HEK293 (cell line): ENCODE data around the gene PHACTR2.
"Not testable (repeated sequence)": the region's sequence is repeated elsewhere in the genome, so short reads cannot be mapped to it uniquely, and the experiment has no call there.

ENCODE experiments used
- CTCF ChIA-PET: fragments of 350-600 bp; formaldehyde crosslinking; extraction: SDS; loops from one replicate; lab custom pipeline; 2021; ENCODE audit warnings: antibody characterized with exemption; lab: Yijun Ruan, JAX
- POLR2A ChIA-PET: fragments of 300-600 bp; formaldehyde crosslinking; extraction: SDS; loops from one replicate; lab custom pipeline; 2020; ENCODE audit warnings: antibody characterized with exemption, inconsistent platforms; lab: Yijun Ruan, JAX
- H3K27ac ChIP-seq: fragments of 200-500 bp; sonication (Bioruptor generic); 2 replicates; pipeline ENCODE4 v1.5.1; 2014; ENCODE audit warnings: low read depth, low read length, control low read depth, inconsistent platforms; ENCODE audit errors: extremely low read depth
- H3K36me3 ChIP-seq, 2 experiments: fragments of 200-500 bp in 1 of 2; sonication (Bioruptor generic) in 1 of 2; 1 replicate in 1 of 2; 2 replicates in 1 of 2; pipeline ENCODE4 v1.5.1; 2014 to 2017; ENCODE audit warnings: inconsistent platforms in 2 of 2, low read length in 2 of 2; ENCODE audit not compliant: control insufficient read depth in 2 of 2, insufficient read depth in 1 of 2
- H3K4me1 ChIP-seq: fragments of 200-500 bp; sonication (Bioruptor generic); 2 replicates; pipeline ENCODE4 v1.5.1; 2014; ENCODE audit warnings: mild to moderate bottlenecking, low read length, inconsistent platforms; ENCODE audit not compliant: control insufficient read depth, insufficient read depth
- H3K4me3 ChIP-seq: 2 replicates; pipeline ENCODE4 v1.5.1; 2011; ENCODE audit warnings: low read depth, mild to moderate bottlenecking, control low read depth, low read length, moderate library complexity
- H3K9me3 ChIP-seq: fragments of 200-500 bp; sonication (Bioruptor generic); 2 replicates; pipeline ENCODE4 v1.5.1; 2014; ENCODE audit warnings: low read depth, low read length, inconsistent platforms; ENCODE audit not compliant: control insufficient read depth, insufficient read depth
- BCL11B ChIP-seq: fragments of 450-650 bp; formaldehyde crosslinking; IDR thresholded peaks from 2 replicates; pipeline ENCODE4 v1.5.1; 2016; ENCODE audit warnings: low read depth, missing biosample characterization, missing genetic modification characterization
- SCRT1 ChIP-seq: fragments of 450-650 bp; formaldehyde crosslinking; IDR thresholded peaks from 2 replicates; pipeline ENCODE4 v1.5.1; 2016; ENCODE audit warnings: missing biosample characterization, missing genetic modification characterization, borderline replicate concordance
- TRIM28 ChIP-seq: IDR thresholded peaks from 2 replicates; pipeline ENCODE4 v1.6.1; 2011; ENCODE audit warnings: low read length, control low read depth, borderline replicate concordance
- ZFP3 ChIP-seq: fragments of 450-650 bp; formaldehyde crosslinking; IDR thresholded peaks from 2 replicates; pipeline ENCODE4 v1.5.1; 2016; ENCODE audit warnings: low read depth, missing biosample characterization, missing genetic modification characterization
- ZIC2 ChIP-seq: fragments of 450-650 bp; formaldehyde crosslinking; IDR thresholded peaks from 2 replicates; pipeline ENCODE4 v1.5.1; 2016; ENCODE audit warnings: missing biosample characterization, missing genetic modification characterization
- ZNF146 ChIP-seq: fragments of 450-650 bp; formaldehyde crosslinking; IDR thresholded peaks from 2 replicates; pipeline ENCODE4 v1.5.1; 2016; ENCODE audit warnings: missing biosample characterization, missing genetic modification characterization
- ZNF266 ChIP-seq: fragments of 450-650 bp; formaldehyde crosslinking; IDR thresholded peaks from 2 replicates; pipeline ENCODE4 v1.5.1; 2016; ENCODE audit warnings: missing biosample characterization, missing genetic modification characterization, low read depth
- ZNF335 ChIP-seq: fragments of 450-650 bp; formaldehyde crosslinking; conservative IDR thresholded peaks from 2 replicates; pipeline ENCODE4 v1.5.1; 2016; ENCODE audit warnings: missing biosample characterization, missing genetic modification characterization
- ZNF544 ChIP-seq: fragments of 450-650 bp; formaldehyde crosslinking; IDR thresholded peaks from 2 replicates; pipeline ENCODE4 v1.5.0; 2017; ENCODE audit warnings: missing biosample characterization, missing genetic modification characterization
- ZNF639 ChIP-seq: fragments of 450-650 bp; formaldehyde crosslinking; IDR thresholded peaks from 2 replicates; pipeline ENCODE4 v1.5.1; 2016; ENCODE audit warnings: missing biosample characterization, missing genetic modification characterization
- ZNF645 ChIP-seq: fragments of 450-650 bp; formaldehyde crosslinking; IDR thresholded peaks from 2 replicates; pipeline ENCODE4; 2016; ENCODE audit warnings: missing biosample characterization, missing genetic modification characterization
- ZNF654 ChIP-seq: fragments of 450-650 bp; formaldehyde crosslinking; IDR thresholded peaks from 2 replicates; pipeline ENCODE4 v1.5.1; 2016; ENCODE audit warnings: low read depth, missing biosample characterization, missing genetic modification characterization
- ZNF677 ChIP-seq: fragments of 450-650 bp; IDR thresholded peaks from 2 replicates; pipeline ENCODE4 v1.5.0; 2018; ENCODE audit warnings: missing biosample characterization, mild to moderate bottlenecking, missing genetic modification characterization, moderate library complexity
- ZNF692 ChIP-seq: fragments of 450-650 bp; formaldehyde crosslinking; IDR thresholded peaks from 2 replicates; pipeline ENCODE4 v1.5.1; 2016; ENCODE audit warnings: missing biosample characterization, missing genetic modification characterization
- ZNF785 ChIP-seq: fragments of 450-650 bp; formaldehyde crosslinking; IDR thresholded peaks from 2 replicates; pipeline ENCODE4 v1.5.1; 2016; ENCODE audit warnings: missing biosample characterization, missing genetic modification characterization
- ZNF792 ChIP-seq: fragments of 450-650 bp; formaldehyde crosslinking; IDR thresholded peaks from 2 replicates; pipeline ENCODE4 v1.5.1; 2016; ENCODE audit warnings: missing biosample characterization, missing genetic modification characterization
- ZNF843 ChIP-seq: fragments of 450-650 bp; formaldehyde crosslinking; IDR thresholded peaks from 2 replicates; pipeline ENCODE4 v1.5.1; 2016; ENCODE audit warnings: missing biosample characterization, missing genetic modification characterization

The PHACTR2 gene

GRCh38 chr6:143793280-143793619 lies 115.5 kb downstream of the PHACTR2 start:
- Histone ChIP-seq H3K4me3 (no peak overlapping the region), H3K4me1 (no peaks in the 10 kb centered on the region), H3K27ac (no peak overlapping the region), H3K36me3 (peaks cover 4 to 29% of the 10 kb centered on the region in 2 experiments; a peak in 2 of 3 replicates), H3K9me3 (no peaks in the 10 kb centered on the region)
- TF ChIP-seq SCRT1 (tag by site-specific recombination) (no peak), ZNF677 (tag by site-specific recombination) (no peak), ZIC2 (tag by site-specific recombination) (no peak), ZFP3 (no peak), ZNF639 (tag by site-specific recombination) (no peak), ZNF785 (tag by site-specific recombination) (no peak), BCL11B (no peak), ZNF843 (tag by site-specific recombination) (no peak), ZNF266 (tag by site-specific recombination) (no peak), ZNF645 (no peak)
- ChIA-PET POLR2A (no interaction called here), CTCF (interaction anchor here (0.6 kb wide), 1 partner anchor 366 kb away, joined by 3 read pairs; no protein-coding TSS in a partner anchor)

- POLR2A ChIA-PET, H3K9me3 ChIP-seq, H3K4me1 ChIP-seq, H3K27ac ChIP-seq, H3K4me3 ChIP-seq: not testable (repeated sequence)
- CTCF ChIA-PET = interaction anchor here (0.6 kb wide), 1 partner anchor 204 kb away, joined by 3 read pairs; no protein-coding TSS in a partner anchor
- H3K36me3 ChIP-seq = peaks cover 4 to 11% of the 10 kb centered on the region in 2 experiments; a peak in 2 of 3 replicates
- TF ChIP-seq ZNF146 (tag by site-specific recombination) = peak; percentile 53; the same call in 1 of the 2 replicates
Observed at GRCh38 chr6:143796551-143796950, 118.8 kb downstream of the PHACTR2 start.

- CTCF ChIA-PET, H3K36me3 ChIP-seq, H3K27ac ChIP-seq, H3K9me3 ChIP-seq, H3K4me3 ChIP-seq, POLR2A ChIA-PET, H3K4me1 ChIP-seq: not testable (repeated sequence)
Observed at GRCh38 chr6:143798487-143798886, 120.7 kb downstream of the PHACTR2 start.

GRCh38 chr6:143802833-143803565 lies 125.2 kb downstream of the PHACTR2 start:
- no peak for TF ChIP-seq ZNF335 (tag by site-specific recombination)
- no peak for TF ChIP-seq ZNF792 (tag by site-specific recombination)
- TF ChIP-seq ZNF544 (tag by site-specific recombination) = no peak
- TF ChIP-seq TRIM28 = no peak
- no peak for TF ChIP-seq ZNF692 (tag by site-specific recombination)
- TF ChIP-seq ZNF654 (tag by site-specific recombination) = no peak
- H3K9me3 ChIP-seq = no peaks in the 10 kb centered on the region
- ChIA-PET CTCF (no interaction called here), POLR2A (no interaction called here)
- no peaks in the 10 kb centered on the region for H3K4me1 ChIP-seq
- peaks cover 4 to 11% of the 10 kb centered on the region in 2 experiments; a peak in 1 of 3 replicates for H3K36me3 ChIP-seq
- no peak overlapping the region for H3K4me3 ChIP-seq
- no peak overlapping the region for H3K27ac ChIP-seq
